RWPE2 (cell line): ENCODE data around the gene RAPGEF4.

Source experiments
- ATAC-seq: fragments of 200-7000 bp; cut with Tn5 transposase; 3 replicates; pipeline ENCODE4 v1.9.1; 2021; ENCODE audit warnings: low read depth
- DNase-seq: peaks from one replicate; pipeline ENCODE4 v3.0.0-alpha.2; 2020; ENCODE audit warnings: low spot score
- H3K27ac ChIP-seq: fragments of 450-650 bp; 2 replicates; pipeline ENCODE4 v1.5.1; 2017; ENCODE audit warnings: mild to moderate bottlenecking; ENCODE audit not compliant: poor library complexity, severe bottlenecking
- H3K27me3 ChIP-seq: fragments of 250-450 bp; sonication (Bioruptor Pico); 2 replicates; pipeline ENCODE4 v1.5.1; 2021; ENCODE audit warnings: mild to moderate bottlenecking, moderate library complexity; ENCODE audit not compliant: insufficient read depth, poor library complexity, severe bottlenecking
- H3K36me3 ChIP-seq: fragments of 250-450 bp; sonication (Bioruptor Pico); 2 replicates; pipeline ENCODE4 v1.5.1; 2020; ENCODE audit warnings: low read depth, mild to moderate bottlenecking, moderate library complexity
- H3K4me1 ChIP-seq: fragments of 250-450 bp; sonication (Bioruptor Pico); 2 replicates; pipeline ENCODE4 v1.5.1; 2021; ENCODE audit warnings: mild to moderate bottlenecking, moderate library complexity; ENCODE audit not compliant: insufficient read depth, poor library complexity, severe bottlenecking
- H3K4me3 ChIP-seq: fragments of 250-450 bp; sonication (Bioruptor Pico); 2 replicates; pipeline ENCODE4 v1.5.1; 2021; ENCODE audit warnings: mild to moderate bottlenecking, moderate library complexity; ENCODE audit not compliant: severe bottlenecking
- H3K9me3 ChIP-seq: fragments of 250-450 bp; sonication (Bioruptor Pico); 2 replicates; pipeline ENCODE4 v1.5.1; 2021; ENCODE audit warnings: mild to moderate bottlenecking, moderate library complexity; ENCODE audit not compliant: severe bottlenecking
- TF ChIP-seq, protein P1 (sequence below): fragments of 450-650 bp; IDR thresholded peaks from one replicate; pipeline ENCODE4 v1.5.1; 2017; ENCODE audit warnings: mild to moderate bottlenecking, moderate library complexity; ENCODE audit not compliant: poor library complexity, severe bottlenecking

RAPGEF4 gene

DNA sequence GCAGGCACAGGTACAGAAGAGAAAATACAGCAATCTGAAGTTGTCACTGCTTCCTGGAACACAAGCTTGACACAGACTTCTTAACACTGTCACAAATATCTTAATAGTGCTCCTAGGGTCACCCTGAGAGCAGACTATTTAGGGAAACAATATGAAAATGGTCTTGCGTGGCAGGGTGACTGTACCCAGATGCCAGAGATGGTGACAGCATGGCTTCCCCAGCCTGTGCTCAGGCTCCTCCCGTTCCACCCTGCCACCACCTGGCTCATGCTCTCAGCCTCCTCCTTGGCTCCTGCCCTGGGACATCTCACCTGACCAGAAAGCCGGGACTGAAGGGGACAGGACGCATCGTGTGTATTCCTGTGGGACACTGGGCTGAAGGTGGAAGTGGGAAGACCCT, 111.5 kb downstream of the RAPGEF4 start:
- DNase-seq (no peak), ATAC-seq (no peak)
- H3K27ac ChIP-seq, result no peak overlapping the region
- no peak overlapping the region for H3K4me3 ChIP-seq
- no peaks in the 10 kb centered on the region for H3K9me3 ChIP-seq
- H3K36me3 ChIP-seq, result no peaks in the 10 kb centered on the region
- no peaks in the 10 kb centered on the region for H3K27me3 ChIP-seq
- no peaks in the 10 kb centered on the region for H3K4me1 ChIP-seq
- TF ChIP-seq, protein P1, sequence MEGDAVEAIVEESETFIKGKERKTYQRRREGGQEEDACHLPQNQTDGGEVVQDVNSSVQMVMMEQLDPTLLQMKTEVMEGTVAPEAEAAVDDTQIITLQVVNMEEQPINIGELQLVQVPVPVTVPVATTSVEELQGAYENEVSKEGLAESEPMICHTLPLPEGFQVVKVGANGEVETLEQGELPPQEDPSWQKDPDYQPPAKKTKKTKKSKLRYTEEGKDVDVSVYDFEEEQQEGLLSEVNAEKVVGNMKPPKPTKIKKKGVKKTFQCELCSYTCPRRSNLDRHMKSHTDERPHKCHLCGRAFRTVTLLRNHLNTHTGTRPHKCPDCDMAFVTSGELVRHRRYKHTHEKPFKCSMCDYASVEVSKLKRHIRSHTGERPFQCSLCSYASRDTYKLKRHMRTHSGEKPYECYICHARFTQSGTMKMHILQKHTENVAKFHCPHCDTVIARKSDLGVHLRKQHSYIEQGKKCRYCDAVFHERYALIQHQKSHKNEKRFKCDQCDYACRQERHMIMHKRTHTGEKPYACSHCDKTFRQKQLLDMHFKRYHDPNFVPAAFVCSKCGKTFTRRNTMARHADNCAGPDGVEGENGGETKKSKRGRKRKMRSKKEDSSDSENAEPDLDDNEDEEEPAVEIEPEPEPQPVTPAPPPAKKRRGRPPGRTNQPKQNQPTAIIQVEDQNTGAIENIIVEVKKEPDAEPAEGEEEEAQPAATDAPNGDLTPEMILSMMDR, result no peak

DNA sequence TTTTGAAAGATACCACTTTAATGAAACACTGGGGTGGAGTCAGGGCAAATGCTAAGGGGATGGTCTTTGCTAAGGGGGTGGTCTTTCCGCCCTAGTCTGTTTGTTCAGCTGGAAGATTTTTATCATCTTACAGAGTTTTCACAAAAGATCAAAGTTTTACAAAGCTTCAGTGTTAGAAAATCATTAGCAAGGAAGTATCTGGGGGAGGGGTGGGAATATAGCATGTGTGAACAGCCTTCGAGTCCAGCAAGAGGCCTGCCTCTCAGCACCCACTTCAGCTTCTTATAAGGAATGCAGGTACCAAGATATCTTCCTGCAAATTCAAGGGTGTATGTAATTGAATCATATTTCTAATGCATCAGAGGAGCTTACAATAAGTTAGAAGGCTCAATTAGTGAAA, 112.9 kb downstream of the RAPGEF4 start:
- no peak overlapping the region for H3K4me3 ChIP-seq
- H3K4me1 ChIP-seq, result no peaks in the 10 kb centered on the region
- no peak for ATAC-seq
- TF ChIP-seq, protein P1, result no peak
- H3K27ac ChIP-seq, result no peak overlapping the region
- no peaks in the 10 kb centered on the region for H3K36me3 ChIP-seq
- no peaks in the 10 kb centered on the region for H3K27me3 ChIP-seq
- no peaks in the 10 kb centered on the region for H3K9me3 ChIP-seq
- no peak for DNase-seq

DNA sequence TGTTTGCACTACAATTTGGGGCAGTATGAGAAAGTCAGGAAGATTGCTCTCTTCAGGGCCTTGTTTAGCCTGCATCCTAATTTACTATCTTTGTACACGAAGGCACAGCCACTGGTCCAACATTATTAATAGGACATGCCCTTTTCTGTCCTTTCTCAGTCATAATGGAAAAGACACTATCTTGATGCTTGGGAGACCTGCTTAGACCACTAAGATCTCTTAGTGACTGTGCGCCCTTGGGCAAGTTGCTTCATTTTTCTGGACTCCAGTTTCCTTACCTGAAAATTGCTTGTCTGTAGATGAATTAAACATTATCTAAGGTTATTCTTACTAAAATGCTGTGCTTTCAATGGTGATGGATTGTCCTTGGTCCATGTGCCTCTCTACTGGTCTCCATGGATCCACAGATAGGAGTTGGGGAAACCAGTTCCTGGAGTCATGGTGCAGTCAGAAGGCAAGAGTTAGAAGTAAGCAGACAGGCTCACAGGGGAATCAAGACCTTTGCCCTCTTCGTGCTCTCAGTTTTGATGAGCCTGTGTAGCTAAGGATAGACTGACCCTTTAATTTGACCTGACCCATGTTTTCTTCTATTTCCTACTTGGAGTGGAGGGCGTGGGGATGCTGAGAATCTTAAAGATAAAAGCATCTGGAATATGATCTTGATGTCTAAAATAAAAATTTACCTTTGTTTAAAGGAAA, 114.0 kb downstream of the RAPGEF4 start:
- no peaks in the 10 kb centered on the region for H3K4me1 ChIP-seq
- H3K9me3 ChIP-seq, result peaks cover 3% of the 10 kb centered on the region
- DNase-seq (no peak), ATAC-seq (no peak)
- no peak overlapping the region for H3K27ac ChIP-seq
- H3K36me3 ChIP-seq, result no peaks in the 10 kb centered on the region
- TF ChIP-seq, protein P1, result no peak
- no peaks in the 10 kb centered on the region for H3K27me3 ChIP-seq
- H3K4me3 ChIP-seq, result no peak overlapping the region

DNA sequence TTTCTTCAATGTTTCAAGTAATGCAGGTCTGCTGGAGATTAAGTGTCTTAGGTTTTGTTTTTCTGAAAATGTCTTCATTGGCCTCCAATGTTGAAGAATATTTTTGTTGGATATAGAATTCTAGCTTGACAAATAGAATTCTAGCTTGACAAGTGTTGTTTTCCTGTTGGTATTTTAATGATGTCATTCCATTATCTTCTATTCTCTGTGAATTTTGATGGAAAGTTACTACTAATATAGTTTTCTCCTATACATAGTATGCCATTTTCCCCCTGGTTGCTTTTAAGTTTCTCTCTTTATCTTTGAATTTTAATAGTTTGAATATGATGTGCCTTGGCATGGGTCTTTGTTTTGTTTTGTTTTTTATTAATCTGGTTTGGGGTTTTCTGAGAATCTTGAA, 119.9 kb downstream of the RAPGEF4 start:
- DNase-seq (no peak), ATAC-seq (no peak)
- Histone ChIP-seq H3K27me3 (no peaks in the 10 kb centered on the region), H3K4me3 (no peak overlapping the region), H3K9me3 (peaks cover 3% of the 10 kb centered on the region), H3K36me3 (no peaks in the 10 kb centered on the region), H3K27ac (no peak overlapping the region), H3K4me1 (peaks cover 29% of the 10 kb centered on the region)
- TF ChIP-seq, protein P1, result no peak

DNA sequence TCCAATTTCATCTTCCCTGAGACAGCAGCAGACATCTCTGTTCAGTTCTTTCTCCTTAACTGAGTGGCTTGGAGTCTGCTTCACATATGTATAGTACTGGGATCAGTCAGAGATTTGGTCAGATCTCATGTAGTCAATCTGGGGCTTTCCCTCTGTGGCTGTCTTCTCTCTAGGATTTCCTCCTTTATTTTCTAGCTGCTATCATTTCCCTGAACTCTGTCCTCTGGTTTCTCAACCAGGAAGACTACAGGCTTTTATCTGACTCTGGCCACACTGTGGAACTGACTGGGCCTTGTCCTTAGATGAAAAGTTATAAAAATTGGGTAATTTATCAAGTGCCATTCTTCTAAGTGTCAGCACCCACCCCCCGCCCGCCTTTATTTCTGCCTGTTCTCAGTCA, 121.0 kb downstream of the RAPGEF4 start:
- no peaks in the 10 kb centered on the region for H3K36me3 ChIP-seq
- no peak overlapping the region for H3K27ac ChIP-seq
- H3K27me3 ChIP-seq, result no peaks in the 10 kb centered on the region
- peaks cover 29% of the 10 kb centered on the region for H3K4me1 ChIP-seq
- H3K4me3 ChIP-seq, result no peak overlapping the region
- TF ChIP-seq, protein P1, result no peak
- ATAC-seq (no peak), DNase-seq (no peak)
- peaks cover 3% of the 10 kb centered on the region for H3K9me3 ChIP-seq
